H54 (cell line): Measurements from ENCODE around the gene AIF1.
A peak's percentile ranks its signal among the peaks of the same experiment; 100 is the strongest.

ENCODE experiments used
- DNase-seq: peaks from one replicate; pipeline ENCODE4 v3.0.0; 2011; ENCODE audit warnings: low spot score, mixed read lengths; ENCODE audit not compliant: insufficient read length
- FAIRE-seq: peaks from 3 replicates; lab custom pipeline; 2011; peaks lifted over from hg19 to GRCh38; lab: Jason Lieb, UNC
- POLR2A ChIP-seq: IDR thresholded peaks from 2 replicates; pipeline ENCODE4 v1.6.1; 2011; ENCODE audit warnings: low read depth, mild to moderate bottlenecking, low read length

The AIF1 gene

DNA sequence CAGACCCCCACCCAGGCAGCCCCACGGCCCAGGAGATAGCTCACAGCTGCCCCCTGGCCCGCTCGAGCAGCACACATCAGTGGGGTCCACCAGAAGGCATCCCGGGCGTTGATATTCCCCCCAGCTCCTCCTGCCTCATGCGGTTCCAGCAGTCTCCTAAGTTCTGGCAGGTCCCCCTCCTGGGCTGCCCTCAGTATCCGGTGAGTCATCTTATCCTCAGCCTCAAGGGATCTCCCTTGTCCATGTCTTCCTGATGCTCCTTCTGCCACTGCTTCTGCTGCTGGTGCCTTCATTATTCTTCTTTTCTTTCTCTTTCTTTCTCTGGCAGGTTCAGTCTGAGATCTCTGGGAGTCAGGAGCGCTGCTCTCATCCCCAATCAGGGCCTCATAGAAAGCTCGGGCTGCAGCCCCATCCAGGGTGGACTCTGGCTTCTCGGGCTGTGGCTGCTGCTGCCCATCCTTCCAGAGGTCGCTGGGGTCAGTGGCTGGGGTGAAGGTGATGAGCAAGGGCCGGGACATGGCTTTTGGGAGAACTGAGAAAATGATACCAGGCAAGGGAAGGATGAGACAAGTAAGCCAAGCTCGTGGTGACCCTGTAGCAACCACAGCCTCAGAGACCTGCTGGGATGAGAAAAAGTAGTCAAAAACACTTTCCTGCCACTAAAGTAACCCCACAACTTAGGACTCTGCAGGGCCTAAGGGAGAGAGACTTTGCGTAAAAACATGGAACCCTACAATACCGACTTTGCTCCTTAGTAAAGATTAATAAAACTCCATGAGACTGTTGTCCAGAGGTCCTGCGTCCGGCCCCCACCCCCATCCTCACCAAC is 49.1 kb downstream of the AIF1 start:
- no peak for FAIRE-seq
- TF ChIP-seq POLR2A: no peak
- DNase-seq: peak; percentile 85

DNA sequence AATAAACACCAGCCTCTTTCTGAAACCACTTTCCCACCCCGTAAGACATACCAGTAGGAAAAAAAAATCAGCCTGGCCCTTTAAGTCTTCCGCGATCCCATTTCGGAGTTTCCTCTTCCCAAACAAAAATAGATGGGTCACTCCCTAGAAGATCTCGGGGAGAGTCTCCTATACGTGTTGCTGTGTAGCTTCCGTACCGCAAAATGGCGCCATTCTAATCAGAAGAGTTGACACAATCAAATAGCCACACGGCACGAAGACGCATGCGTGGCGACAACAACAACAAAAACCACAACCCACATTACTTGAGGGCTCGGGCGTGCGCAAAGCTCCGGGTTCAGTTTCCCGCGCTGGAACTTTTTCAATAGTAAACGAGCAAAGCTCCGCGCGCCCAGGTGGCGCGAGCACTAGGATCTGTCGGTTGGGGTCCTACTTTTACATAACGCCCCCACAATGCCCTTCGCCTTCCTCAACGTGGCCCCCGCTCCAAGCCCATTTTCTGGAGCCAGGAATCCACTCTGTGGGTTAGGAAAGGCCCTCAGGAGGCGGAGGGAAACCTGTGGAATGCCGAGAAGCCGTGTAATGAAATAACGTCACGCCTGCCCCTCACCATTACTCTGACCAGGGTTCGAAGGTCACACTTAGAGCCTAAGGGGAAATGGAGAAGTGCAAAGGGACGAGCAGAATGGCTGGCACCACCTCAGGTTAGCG is 49.9 kb downstream of the AIF1 start, which contains the start of gene GPANK1:
Gene GPANK1 (minus strand): TSS at position 208 of the 711 bp plus-strand sequence. CDS start 519 bp downstream, outside the sequence.
- peak; percentile 81 for DNase-seq
- TF ChIP-seq POLR2A: 0 out of 2 replicates have a peak, but pooled peaks have one; percentile 21
- peak; percentile 80 for FAIRE-seq

DNA sequence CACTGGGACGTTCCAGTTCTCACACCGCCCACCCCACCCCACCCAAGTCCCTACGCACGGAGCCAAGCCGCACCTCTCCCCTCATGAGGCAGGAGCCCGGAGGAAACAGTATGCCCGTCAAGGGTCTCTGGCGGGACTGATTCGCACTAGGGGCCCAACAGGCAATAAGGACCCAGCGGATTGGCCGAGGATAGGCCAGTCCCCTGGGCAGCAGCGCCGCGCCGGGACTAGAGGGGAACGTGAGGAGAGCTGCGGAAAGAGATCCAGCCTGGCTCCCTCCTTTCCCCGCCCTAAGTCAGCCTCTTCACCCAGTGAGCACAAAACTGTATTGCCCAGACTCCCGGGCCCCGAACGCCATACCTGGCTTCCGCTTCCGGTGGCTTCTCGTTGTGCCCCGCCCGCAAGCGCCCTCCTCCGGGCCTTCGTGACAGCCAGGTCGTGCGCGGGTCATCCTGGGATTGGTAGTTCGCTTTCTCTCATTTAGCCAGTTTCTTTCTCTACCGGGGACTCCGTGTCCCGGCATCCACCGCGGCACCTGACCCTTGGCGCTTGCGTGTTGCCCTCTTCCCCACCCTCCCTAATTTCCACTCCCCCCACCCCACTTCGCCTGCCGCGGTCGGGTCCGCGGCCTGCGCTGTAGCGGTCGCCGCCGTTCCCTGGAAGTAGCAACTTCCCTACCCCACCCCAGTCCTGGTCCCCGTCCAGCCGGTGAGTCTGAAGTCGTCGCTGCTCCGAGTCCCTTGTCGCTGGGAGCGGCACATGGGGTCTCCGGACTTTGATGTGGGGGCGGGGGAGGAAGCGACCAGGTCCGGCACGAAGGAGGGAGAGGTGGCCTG is 50.7 kb downstream of the AIF1 start, which contains the start of gene CSNK2B:
Gene CSNK2B (plus strand): TSS at position 580 of the 836 bp plus-strand sequence. CDS start 752 bp downstream, outside the sequence.
- peak; percentile 95 for DNase-seq
- peak; percentile 40 for TF ChIP-seq POLR2A
- peak; percentile 48 for FAIRE-seq

DNA sequence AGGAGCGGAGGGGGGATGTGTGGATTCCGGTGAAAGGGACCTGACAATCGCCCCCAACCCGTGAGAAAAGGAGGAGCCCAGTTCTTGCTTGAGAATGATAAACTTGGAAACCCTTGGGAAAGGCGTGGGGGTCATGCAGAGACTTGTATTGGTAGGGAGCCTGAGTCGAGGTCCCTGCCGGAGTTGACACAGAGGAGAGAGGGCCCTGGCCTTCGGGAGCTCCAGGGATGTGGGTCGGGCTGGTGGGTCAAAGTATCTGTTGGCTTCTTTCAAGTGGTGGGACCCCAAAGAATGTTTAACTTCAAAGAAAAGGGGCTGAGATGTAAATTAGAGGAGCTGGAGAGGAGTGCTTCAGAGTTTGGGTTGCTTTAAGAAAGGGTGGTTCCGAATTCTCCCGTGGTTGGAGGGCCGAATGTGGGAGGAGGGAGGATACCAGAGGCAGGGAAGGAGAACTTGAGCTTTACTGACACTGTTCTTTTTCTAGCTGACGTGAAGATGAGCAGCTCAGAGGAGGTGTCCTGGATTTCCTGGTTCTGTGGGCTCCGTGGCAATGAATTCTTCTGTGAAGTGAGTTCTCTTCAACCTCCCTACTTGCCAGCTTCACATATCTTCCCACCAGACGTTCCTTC is 51.4 kb downstream of the AIF1 start:
- TF ChIP-seq POLR2A: no peak
- no peak for DNase-seq
- FAIRE-seq: no peak
